Ammon's horn (tissue), 1 donor: Measurements from ENCODE around the gene GINS1.

Source experiments
- DNase-seq: peaks from one replicate; pipeline ENCODE4 v3.0.0-alpha.2; 2016; ENCODE audit warnings: low spot score

GINS1 gene

GRCh38 chr20:25494506-25495188 lies 87.2 kb downstream of the GINS1 start:
- DNase-seq: no peak

- no peak for DNase-seq
Measured at GRCh38 chr20:25495189-25495824, 87.8 kb downstream of the GINS1 start.

- no peak for DNase-seq
Measured at GRCh38 chr20:25496165-25496967, 88.9 kb downstream of the GINS1 start.

- no peak for DNase-seq
Measured at GRCh38 chr20:25496968-25497401, 89.5 kb downstream of the GINS1 start.

GRCh38 chr20:25497586-25498279 lies 90.3 kb downstream of the GINS1 start:
- no peak for DNase-seq
